CD4-positive, alpha-beta T cell treated with Interleukin-2 at 100 ng/mL for 4 hours (primary cell): ENCODE data around the gene AP5Z1.

Experiments
- DNase-seq: peaks from one replicate; pipeline ENCODE4 v3.0.0-alpha.2; 2020; ENCODE audit warnings: low spot score

The AP5Z1 gene

GRCh38 chr7:4822677-4823076 lies 47.3 kb downstream of the AP5Z1 start:
- no peak for DNase-seq

- no peak for DNase-seq
Observed at GRCh38 chr7:4823441-4824119, 48.2 kb downstream of the AP5Z1 start.

GRCh38 chr7:4824120-4824775 lies 48.8 kb downstream of the AP5Z1 start:
- DNase-seq: no peak

GRCh38 chr7:4825081-4825480 lies 49.7 kb downstream of the AP5Z1 start:
- DNase-seq: no peak

- no peak for DNase-seq
Observed at GRCh38 chr7:4828720-4829383, 53.4 kb downstream of the AP5Z1 start.

- peak; percentile 49 for DNase-seq
Observed at GRCh38 chr7:4830176-4830575, 54.8 kb downstream of the AP5Z1 start.

GRCh38 chr7:4831723-4832495 lies 56.5 kb downstream of the AP5Z1 start:
- DNase-seq: no peak

- no peak for DNase-seq
Observed at GRCh38 chr7:4832711-4833110, 57.3 kb downstream of the AP5Z1 start.

GRCh38 chr7:4833176-4833575 lies 57.8 kb downstream of the AP5Z1 start:
- no peak for DNase-seq

GRCh38 chr7:4833691-4834600 lies 58.5 kb downstream of the AP5Z1 start:
- DNase-seq: no peak

GRCh38 chr7:4834601-4835397 lies 59.4 kb downstream of the AP5Z1 start:
- no peak for DNase-seq

- DNase-seq: no peak
Observed at GRCh38 chr7:4835398-4836205, 60.2 kb downstream of the AP5Z1 start.

- no peak for DNase-seq
Observed at GRCh38 chr7:4836206-4836661, 60.8 kb downstream of the AP5Z1 start.

- DNase-seq: no peak
Observed at GRCh38 chr7:4837041-4837802, 61.8 kb downstream of the AP5Z1 start.

GRCh38 chr7:4837803-4838625 lies 62.6 kb downstream of the AP5Z1 start:
- DNase-seq: no peak

GRCh38 chr7:4838626-4839334 lies 63.4 kb downstream of the AP5Z1 start:
- DNase-seq: no peak

- DNase-seq: no peak
Observed at GRCh38 chr7:4840079-4840501, 64.7 kb downstream of the AP5Z1 start.
